Epithelial cell of proximal tubule (primary cell): ENCODE data around the gene CABLES2. TPM values are rescaled to one million over a fixed set of nuclear protein-coding genes. Genes with fewer than 3 reads are reported as not detected.

Source experiments
- DNase-seq: peaks from one replicate; pipeline ENCODE4 v3.0.0-alpha.2; 2011; ENCODE audit warnings: low read depth
- H3K4me3 ChIP-seq: 2 replicates; pipeline ENCODE4 v1.5.1; 2011; ENCODE audit warnings: low read depth, mild to moderate bottlenecking, low read length
- total RNA-seq: library from RNA; depleted of rRNA; stranded (reverse); fragments of >200 nt; gene quantifications from 2 replicates; pipeline ENCODE4 v1.2.3, GENCODE V29; 2015
- TF ChIP-seq, protein P1 (sequence below): conservative IDR thresholded peaks from 2 replicates; pipeline ENCODE4 v1.5.1; 2012; ENCODE audit warnings: low read depth, mild to moderate bottlenecking, low read length

CABLES2 gene
- total RNA-seq, 1 donor from 2014 or later, result 5.8 TPM

DNA sequence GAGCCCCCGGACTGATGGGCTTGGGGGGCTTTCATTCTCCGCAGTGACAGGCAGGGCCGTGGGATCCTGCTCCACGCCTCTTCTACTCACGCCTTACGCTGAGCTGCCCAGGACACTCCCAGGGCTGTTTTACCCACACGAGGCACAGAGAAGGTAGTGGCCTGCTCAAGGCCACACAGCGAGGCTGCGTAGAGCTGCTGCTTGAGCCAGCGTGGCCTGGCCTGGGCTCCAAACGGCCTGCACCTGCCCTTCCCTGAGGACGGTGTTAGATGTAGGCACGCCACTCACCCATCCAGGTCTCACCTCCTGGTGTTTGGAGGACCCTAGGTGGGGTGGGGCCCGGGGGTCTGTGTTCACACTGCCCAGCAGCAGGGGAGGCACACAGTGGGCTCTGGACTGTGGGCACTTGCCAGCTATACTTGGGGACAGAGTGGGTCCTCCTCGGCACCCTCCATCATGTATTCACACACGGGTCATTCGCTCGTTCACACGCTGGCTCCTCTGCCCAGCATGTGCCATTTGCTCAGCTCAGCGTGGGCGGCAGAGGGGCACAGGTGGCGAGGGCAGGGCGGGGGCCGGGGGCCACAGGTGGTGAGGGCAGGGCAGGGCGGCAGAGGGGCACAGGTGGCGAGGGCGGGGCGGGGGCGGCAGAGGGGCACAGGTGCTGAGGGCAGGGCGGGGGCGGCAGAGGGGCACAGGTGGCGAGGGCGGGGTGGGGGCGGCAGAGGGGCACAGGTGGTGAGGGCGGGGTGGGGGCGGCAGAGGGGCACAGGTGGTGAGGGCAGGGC is 38.7 kb upstream of the CABLES2 start:
- TF ChIP-seq, protein P1, sequence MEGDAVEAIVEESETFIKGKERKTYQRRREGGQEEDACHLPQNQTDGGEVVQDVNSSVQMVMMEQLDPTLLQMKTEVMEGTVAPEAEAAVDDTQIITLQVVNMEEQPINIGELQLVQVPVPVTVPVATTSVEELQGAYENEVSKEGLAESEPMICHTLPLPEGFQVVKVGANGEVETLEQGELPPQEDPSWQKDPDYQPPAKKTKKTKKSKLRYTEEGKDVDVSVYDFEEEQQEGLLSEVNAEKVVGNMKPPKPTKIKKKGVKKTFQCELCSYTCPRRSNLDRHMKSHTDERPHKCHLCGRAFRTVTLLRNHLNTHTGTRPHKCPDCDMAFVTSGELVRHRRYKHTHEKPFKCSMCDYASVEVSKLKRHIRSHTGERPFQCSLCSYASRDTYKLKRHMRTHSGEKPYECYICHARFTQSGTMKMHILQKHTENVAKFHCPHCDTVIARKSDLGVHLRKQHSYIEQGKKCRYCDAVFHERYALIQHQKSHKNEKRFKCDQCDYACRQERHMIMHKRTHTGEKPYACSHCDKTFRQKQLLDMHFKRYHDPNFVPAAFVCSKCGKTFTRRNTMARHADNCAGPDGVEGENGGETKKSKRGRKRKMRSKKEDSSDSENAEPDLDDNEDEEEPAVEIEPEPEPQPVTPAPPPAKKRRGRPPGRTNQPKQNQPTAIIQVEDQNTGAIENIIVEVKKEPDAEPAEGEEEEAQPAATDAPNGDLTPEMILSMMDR, result no peak
- DNase-seq, result no peak
- H3K4me3 ChIP-seq, result no peak overlapping the region

DNA sequence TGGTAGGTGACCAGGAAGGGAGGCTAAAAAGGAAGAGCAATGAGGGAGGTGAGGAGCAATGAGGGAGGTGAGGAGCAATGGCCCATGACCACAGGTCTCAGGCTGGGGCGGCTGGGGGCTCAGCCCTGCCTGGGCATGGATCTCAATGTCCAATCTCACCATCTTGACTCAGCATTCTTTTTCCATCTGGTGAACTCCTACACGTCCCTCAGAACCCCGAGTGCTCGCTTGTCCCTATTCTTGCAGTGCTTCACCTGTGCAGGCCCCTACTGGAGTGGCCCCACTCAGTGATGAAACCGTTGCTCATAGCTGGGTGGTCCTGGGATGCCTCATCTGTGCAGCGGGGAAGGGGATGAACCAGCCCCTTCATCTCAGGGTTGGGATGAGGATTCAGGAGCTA is 37.2 kb upstream of the CABLES2 start:
- DNase-seq, result no peak

DNA sequence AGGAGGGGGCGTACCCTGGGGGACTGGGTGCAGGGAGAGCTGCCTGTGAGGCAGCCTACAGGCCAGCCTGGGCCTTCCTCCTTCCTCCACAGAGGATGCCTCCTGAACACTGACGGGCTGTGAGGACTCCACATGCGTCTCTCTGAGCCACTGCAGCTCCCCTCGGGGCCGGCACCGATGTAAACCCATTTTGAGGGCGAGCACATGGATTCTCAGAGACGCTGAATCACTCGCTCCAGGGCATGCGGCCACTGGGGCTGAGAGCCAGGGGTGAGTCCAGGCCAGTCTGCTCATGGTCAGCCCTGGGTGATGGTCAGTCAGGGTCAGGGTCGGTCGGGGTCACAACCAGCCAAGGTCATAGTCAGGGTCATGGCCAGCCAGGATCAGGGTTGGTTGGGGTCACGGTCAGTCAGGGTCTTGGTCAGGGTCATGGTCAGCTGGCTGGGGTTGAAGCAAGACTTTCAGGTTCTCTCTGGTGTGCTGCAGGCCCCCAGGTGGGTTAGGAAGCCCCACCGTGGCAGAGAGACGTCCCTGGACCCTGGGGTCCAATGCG is 35.0 kb upstream of the CABLES2 start:
- TF ChIP-seq, protein P1, result no peak
- DNase-seq, result no peak
- H3K4me3 ChIP-seq, result no peak overlapping the region

More for the DNA sequence above, 37.2 kb upstream of the CABLES2 start:
- H3K4me3 ChIP-seq, result no peak overlapping the region
- TF ChIP-seq, protein P1, result no peak

DNA sequence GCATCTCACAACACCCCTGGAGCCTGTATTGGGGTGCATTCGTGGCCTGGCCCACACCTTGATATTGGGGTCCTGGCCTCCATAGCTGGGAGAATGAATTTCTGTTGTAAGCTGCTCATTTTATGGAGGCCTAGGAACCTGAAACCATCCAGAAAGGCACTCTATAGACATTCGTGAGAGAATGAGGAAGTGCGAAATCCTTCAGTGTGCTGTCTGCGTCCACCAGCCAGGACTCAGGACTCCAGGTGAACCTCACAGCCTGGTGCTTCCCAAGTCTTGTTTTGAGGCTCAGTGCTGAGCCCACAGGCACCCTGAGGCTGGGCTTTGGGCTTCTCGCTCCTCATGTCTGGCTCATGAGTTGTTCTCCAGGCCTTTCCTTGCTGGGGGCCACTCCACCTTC is 32.1 kb upstream of the CABLES2 start:
- no peak for DNase-seq
- H3K4me3 ChIP-seq, result no peak overlapping the region
- TF ChIP-seq, protein P1, result no peak

DNA sequence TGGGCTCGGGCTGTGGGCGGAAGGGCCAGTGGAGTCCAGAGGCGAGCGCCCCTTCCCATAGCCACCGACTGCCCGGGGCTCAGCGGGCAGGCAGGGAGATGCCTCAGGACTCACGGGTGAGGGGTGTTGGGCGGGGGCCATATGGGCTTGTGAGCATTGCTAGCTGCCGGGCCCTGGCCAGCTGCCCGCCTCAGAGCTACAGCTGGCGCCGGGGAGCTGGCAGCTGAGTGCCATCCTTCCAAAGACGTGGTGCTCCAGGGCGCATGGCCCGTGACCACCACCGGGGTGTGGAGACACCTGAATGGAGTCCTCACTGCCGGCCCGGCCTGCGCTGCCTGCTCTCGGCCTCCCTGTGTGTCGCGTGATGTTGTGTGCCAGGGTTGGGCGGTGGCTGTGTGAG is 30.8 kb upstream of the CABLES2 start:
- DNase-seq, result no peak
- TF ChIP-seq, protein P1, result no peak
- no peak overlapping the region for H3K4me3 ChIP-seq

DNA sequence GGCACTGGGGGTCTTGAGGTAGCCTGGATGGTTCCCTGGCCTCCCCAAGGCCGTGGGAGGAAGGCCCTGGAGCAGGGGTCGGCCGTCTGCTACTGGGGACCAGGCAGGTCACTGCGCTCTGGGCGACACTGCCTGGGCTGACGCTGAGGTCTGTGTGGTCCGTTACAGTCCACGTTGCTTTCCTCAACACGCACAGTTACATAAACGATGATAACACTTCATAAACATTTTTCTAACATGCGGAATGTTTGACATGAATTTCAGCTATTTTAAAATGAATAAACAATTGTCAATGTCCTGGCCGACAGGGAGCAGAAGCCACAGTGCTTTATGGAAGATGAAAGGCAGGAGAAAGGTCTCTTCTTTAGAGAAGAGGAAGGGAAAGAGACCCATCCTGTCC is 30.4 kb upstream of the CABLES2 start:
- no peak for DNase-seq
- TF ChIP-seq, protein P1, result no peak
- H3K4me3 ChIP-seq, result no peak overlapping the region

DNA sequence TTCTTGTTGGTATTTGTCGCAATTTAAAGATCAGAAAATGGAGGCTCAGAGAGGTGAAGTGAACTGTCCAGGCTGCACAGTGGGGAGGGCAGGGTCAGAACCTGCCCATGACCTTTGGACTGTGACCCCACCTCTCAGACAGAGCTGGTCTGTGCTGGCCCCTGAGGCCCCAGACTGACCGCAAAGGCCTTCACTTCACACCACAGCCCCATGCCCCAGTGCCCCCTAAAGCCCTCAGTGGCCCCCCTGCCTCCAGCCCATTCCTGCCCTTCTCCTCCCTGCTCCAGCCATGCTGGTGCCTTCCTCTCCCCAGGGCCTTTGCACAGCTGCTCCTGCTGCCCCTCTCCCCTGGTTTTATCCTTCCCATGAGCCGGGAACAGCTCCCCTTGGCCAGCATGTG is 29.6 kb upstream of the CABLES2 start:
- H3K4me3 ChIP-seq, result no peak overlapping the region
- TF ChIP-seq, protein P1, result no peak
- DNase-seq, result no peak
